Skeletal muscle tissue (tissue), 4 donors: Measurements from ENCODE around the gene VASP. TPM values are rescaled to one million over a fixed set of nuclear protein-coding genes. Genes with fewer than 3 reads are reported as not detected.

ENCODE experiments used
- H3K27ac ChIP-seq: one replicate; pipeline ENCODE4 v1.7.0; 2013; ENCODE audit warnings: mild to moderate bottlenecking, low read depth, low read length, inconsistent platforms
- H3K27me3 ChIP-seq, 3 donors: one replicate each; pipeline ENCODE4 v1.7.0; 2013; ENCODE audit warnings: low read length in 3 of 3; ENCODE audit not compliant: control insufficient read depth in 3 of 3, insufficient read depth in 3 of 3
- H3K36me3 ChIP-seq, 3 donors: one replicate each; pipeline ENCODE4 v1.7.0; 2013; ENCODE audit warnings: low read length in 3 of 3; ENCODE audit not compliant: control insufficient read depth in 3 of 3, insufficient read depth in 3 of 3
- H3K4me1 ChIP-seq, 3 donors: one replicate each; pipeline ENCODE4 v1.7.0; 2013; ENCODE audit warnings: low read length in 3 of 3, mild to moderate bottlenecking in 3 of 3; ENCODE audit not compliant: control insufficient read depth in 3 of 3, insufficient read depth in 3 of 3
- H3K4me3 ChIP-seq, 3 donors: one replicate each; pipeline ENCODE4 v1.7.0; 2013; ENCODE audit warnings: low read length in 3 of 3
- H3K9ac ChIP-seq, 3 donors: one replicate each; pipeline ENCODE4 v1.7.0; 2013; ENCODE audit warnings: low read length in 3 of 3, mild to moderate bottlenecking in 3 of 3, moderate library complexity in 2 of 3, low read depth in 1 of 3
- H3K9me3 ChIP-seq, 3 donors: one replicate each; pipeline ENCODE4 v1.7.0; 2013; ENCODE audit warnings: low read length in 3 of 3; ENCODE audit not compliant: control insufficient read depth in 3 of 3
- total RNA-seq: library from RNA; depleted of rRNA; stranded (reverse); fragments of >200 nt; gene quantifications from one replicate; pipeline ENCODE4 v1.2.3, GENCODE V29; 2014
- donor health status: Osteomylitis.

VASP gene
- total RNA-seq, 1 donor from 2014 or later: 32.4 TPM

GRCh38 chr19:45512881-45513483, 5.7 kb downstream of the VASP start:
- Histone ChIP-seq H3K27ac (no peak overlapping the region), H3K4me1 (peaks cover 34 to 50% (median 45%) of the 10 kb centered on the region in 3 donors), H3K4me3 (no peak overlapping the region), H3K9me3 (no peaks in the 10 kb centered on the region), H3K9ac (peak overlapping the region in 1 of 3 donors; percentile 33), H3K36me3 (peaks cover 0 to 9% (median 1%) of the 10 kb centered on the region in 3 donors), H3K27me3 (no peaks in the 10 kb centered on the region)

GRCh38 chr19:45514376-45515051, 7.2 kb downstream of the VASP start:
- Histone ChIP-seq H3K27me3 (no peaks in the 10 kb centered on the region), H3K9me3 (no peaks in the 10 kb centered on the region), H3K36me3 (peaks cover 0 to 14% (median 8%) of the 10 kb centered on the region in 3 donors), H3K4me1 (peaks cover 26 to 39% (median 37%) of the 10 kb centered on the region in 3 donors), H3K4me3 (no peak overlapping the region), H3K9ac (peak overlapping the region in 2 of 3 donors; percentile 23 to 45), H3K27ac (peak overlapping the region; percentile 58)

GRCh38 chr19:45515081-45515624, 7.9 kb downstream of the VASP start:
- H3K27ac ChIP-seq: peak overlapping the region; percentile 58
- no peaks in the 10 kb centered on the region for H3K9me3 ChIP-seq
- H3K9ac ChIP-seq: peak overlapping the region in 1 of 3 donors; percentile 45
- peaks cover 22 to 35% (median 33%) of the 10 kb centered on the region in 3 donors for H3K4me1 ChIP-seq
- no peaks in the 10 kb centered on the region for H3K27me3 ChIP-seq
- H3K4me3 ChIP-seq: no peak overlapping the region
- H3K36me3 ChIP-seq: peaks cover 3 to 16% (median 9%) of the 10 kb centered on the region in 3 donors

- no peaks in the 10 kb centered on the region for H3K27me3 ChIP-seq
- peak overlapping the region in 1 of 3 donors; percentile 8 for H3K9ac ChIP-seq
- peaks cover 22 to 35% (median 30%) of the 10 kb centered on the region in 3 donors for H3K4me1 ChIP-seq
- H3K9me3 ChIP-seq: no peaks in the 10 kb centered on the region
- no peak overlapping the region for H3K4me3 ChIP-seq
- H3K36me3 ChIP-seq: peaks cover 4 to 20% (median 13%) of the 10 kb centered on the region in 3 donors
- H3K27ac ChIP-seq: no peak overlapping the region
These were observed 8.6 kb downstream of the VASP start for GRCh38 chr19:45515807-45516401.

- peaks cover 22 to 31% (median 27%) of the 10 kb centered on the region in 3 donors for H3K4me1 ChIP-seq
- H3K9ac ChIP-seq: no peak overlapping the region
- H3K9me3 ChIP-seq: no peaks in the 10 kb centered on the region
- no peak overlapping the region for H3K4me3 ChIP-seq
- H3K27me3 ChIP-seq: no peaks in the 10 kb centered on the region
- peaks cover 8 to 23% (median 17%) of the 10 kb centered on the region in 3 donors for H3K36me3 ChIP-seq
- no peak overlapping the region for H3K27ac ChIP-seq
These were observed 10.0 kb downstream of the VASP start for GRCh38 chr19:45517238-45517637.

- peaks cover 22 to 30% (median 27%) of the 10 kb centered on the region in 3 donors for H3K4me1 ChIP-seq
- no peak overlapping the region for H3K9ac ChIP-seq
These were observed 10.6 kb downstream of the VASP start for GRCh38 chr19:45517641-45518468.

GRCh38 chr19:45518469-45518826, 11.2 kb downstream of the VASP start:
- H3K4me3 ChIP-seq: no peak overlapping the region
- peaks cover 8 to 28% (median 17%) of the 10 kb centered on the region in 3 donors for H3K36me3 ChIP-seq
- no peaks in the 10 kb centered on the region for H3K9me3 ChIP-seq
- peaks cover 18 to 27% (median 24%) of the 10 kb centered on the region in 3 donors for H3K4me1 ChIP-seq
- no peak overlapping the region for H3K27ac ChIP-seq
- no peak overlapping the region for H3K9ac ChIP-seq
- no peaks in the 10 kb centered on the region for H3K27me3 ChIP-seq

More at GRCh38 chr19:45517641-45518468, 10.6 kb downstream of the VASP start:
- no peaks in the 10 kb centered on the region for H3K27me3 ChIP-seq
- no peaks in the 10 kb centered on the region for H3K9me3 ChIP-seq
- H3K27ac ChIP-seq: no peak overlapping the region
- peaks cover 8 to 27% (median 17%) of the 10 kb centered on the region in 3 donors for H3K36me3 ChIP-seq
- H3K4me3 ChIP-seq: no peak overlapping the region

GRCh38 chr19:45522010-45522941, 15.0 kb downstream of the VASP start:
- no peak overlapping the region for H3K9ac ChIP-seq

More at GRCh38 chr19:45522010-45522941, 15.0 kb downstream of the VASP start:
- no peaks in the 10 kb centered on the region for H3K9me3 ChIP-seq
- no peak overlapping the region for H3K4me3 ChIP-seq
- H3K27ac ChIP-seq: no peak overlapping the region
- no peaks in the 10 kb centered on the region for H3K27me3 ChIP-seq
- H3K36me3 ChIP-seq: peaks cover 11 to 29% (median 26%) of the 10 kb centered on the region in 3 donors
- H3K4me1 ChIP-seq: peaks cover 4 to 8% (median 7%) of the 10 kb centered on the region in 3 donors
